ENCODE data around the gene PSMD1.
"Not testable (repeated sequence)": the region's sequence is repeated elsewhere in the genome, so short reads cannot be mapped to it uniquely, and the experiment has no call there.

The PSMD1 gene

GRCh38 chr2:231053846-231054245, 2.8 kb upstream of the PSMD1 start:
- DNase-seq (ENCODE audit: low read depth in 2 of 2), result no peak

- DNase-seq (ENCODE audit: low read depth in 2 of 2), result no peak
Observed at GRCh38 chr2:231057590-231057989, 923 bp downstream of the PSMD1 start.

- DNase-seq (ENCODE audit: low read depth in 2 of 2), result no peak
Observed at GRCh38 chr2:231058761-231059550, 2.3 kb downstream of the PSMD1 start.

GRCh38 chr2:231059756-231060155, 3.1 kb downstream of the PSMD1 start:
- no peak for DNase-seq (ENCODE audit: low read depth in 2 of 2)

GRCh38 chr2:231062776-231063175, 6.1 kb downstream of the PSMD1 start:
- no peak for DNase-seq (ENCODE audit: low read depth in 2 of 2)

GRCh38 chr2:231063347-231063746, 6.7 kb downstream of the PSMD1 start:
- no peak for DNase-seq (ENCODE audit: low read depth in 2 of 2)

DNA sequence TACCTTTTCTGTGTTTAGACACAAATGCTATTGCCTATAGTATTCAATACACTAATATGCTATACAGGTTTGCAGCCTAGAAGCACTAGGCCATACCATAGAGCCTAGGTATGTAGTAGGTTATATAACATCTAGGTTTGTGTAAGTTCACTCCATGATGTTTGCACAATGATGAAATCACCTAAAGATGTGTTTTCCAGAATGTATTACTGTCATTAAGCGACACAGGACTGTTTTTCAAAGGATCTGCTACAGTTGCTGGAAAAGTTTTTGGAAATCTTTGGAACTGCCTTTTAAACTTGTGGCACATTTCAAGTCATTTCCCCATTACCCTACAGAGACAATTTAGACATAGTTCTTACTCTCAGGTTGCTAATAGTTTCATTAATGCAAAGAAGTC, 9.3 kb downstream of the PSMD1 start:
- no peak for DNase-seq (ENCODE audit: low read depth in 2 of 2)

GRCh38 chr2:231067531-231067930, 10.9 kb downstream of the PSMD1 start:
- DNase-seq (ENCODE audit: low read depth in 2 of 2), result not testable (repeated sequence)

GRCh38 chr2:231068525-231069222, 12.0 kb downstream of the PSMD1 start:
- no peak for DNase-seq (ENCODE audit: low read depth in 2 of 2)

DNA sequence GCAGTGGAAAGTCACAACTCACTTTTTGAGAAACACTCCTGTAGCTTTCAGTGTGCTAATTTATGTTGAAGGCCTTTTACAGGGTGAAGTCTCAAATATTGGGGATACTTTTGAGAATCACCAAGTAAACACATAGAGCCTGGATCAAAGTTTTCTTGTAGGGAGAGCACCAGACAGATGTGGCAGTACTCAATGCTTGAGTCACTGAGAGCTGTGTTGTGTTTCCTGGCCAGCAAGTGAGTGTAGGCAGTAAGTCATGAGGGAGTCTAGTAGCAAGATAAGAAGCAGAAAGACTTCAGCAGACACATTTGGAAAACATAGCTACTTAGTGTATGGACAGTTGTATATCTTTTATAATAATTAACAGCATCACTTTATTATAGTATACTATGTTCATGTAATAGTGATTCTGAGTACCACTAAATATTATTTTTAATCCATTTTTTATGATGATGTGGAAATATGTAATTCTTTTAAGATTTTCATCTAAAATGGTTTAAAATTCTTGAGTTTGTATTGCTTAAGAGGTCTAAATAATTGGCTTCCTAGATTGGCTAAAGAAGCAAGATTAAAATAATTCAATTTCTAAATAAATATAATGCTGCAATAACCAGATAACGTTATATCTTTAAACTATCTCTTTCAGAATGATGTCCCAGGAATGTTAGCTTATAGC, 12.8 kb downstream of the PSMD1 start:
- DNase-seq (ENCODE audit: low read depth in 2 of 2), result no peak

GRCh38 chr2:231084565-231084964, 27.9 kb downstream of the PSMD1 start:
- DNase-seq (ENCODE audit: low read depth in 2 of 2), result no peak

GRCh38 chr2:231088754-231089153, 32.1 kb downstream of the PSMD1 start:
- no peak for DNase-seq (ENCODE audit: low read depth in 2 of 2)

- DNase-seq (ENCODE audit: low read depth in 2 of 2), result no peak
Observed at GRCh38 chr2:231093933-231094332, 37.3 kb downstream of the PSMD1 start.

GRCh38 chr2:231094736-231095346, 38.2 kb downstream of the PSMD1 start:
- DNase-seq (ENCODE audit: low read depth in 2 of 2), result no peak

DNA sequence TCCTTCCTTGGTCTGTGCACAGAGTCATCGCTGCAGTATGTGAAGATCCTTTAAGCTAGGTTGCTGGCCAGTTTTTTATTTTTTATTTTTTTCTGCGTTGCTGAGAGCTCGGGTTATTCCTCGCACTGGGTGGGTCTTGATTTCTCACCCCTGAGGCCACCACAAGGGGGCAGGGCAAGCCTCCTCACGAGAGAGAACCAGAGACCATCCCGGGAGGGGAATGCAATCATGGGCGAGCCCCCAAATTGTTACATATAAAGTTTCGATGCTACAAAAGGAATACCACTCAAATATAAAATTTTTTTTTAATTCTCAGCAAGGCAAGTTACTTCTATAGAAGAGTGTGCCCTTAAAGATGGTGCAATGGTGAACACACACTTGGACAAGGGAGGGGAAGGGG, 43.3 kb downstream of the PSMD1 start:
- no peak for DNase-seq (ENCODE audit: low read depth in 2 of 2)

DNA sequence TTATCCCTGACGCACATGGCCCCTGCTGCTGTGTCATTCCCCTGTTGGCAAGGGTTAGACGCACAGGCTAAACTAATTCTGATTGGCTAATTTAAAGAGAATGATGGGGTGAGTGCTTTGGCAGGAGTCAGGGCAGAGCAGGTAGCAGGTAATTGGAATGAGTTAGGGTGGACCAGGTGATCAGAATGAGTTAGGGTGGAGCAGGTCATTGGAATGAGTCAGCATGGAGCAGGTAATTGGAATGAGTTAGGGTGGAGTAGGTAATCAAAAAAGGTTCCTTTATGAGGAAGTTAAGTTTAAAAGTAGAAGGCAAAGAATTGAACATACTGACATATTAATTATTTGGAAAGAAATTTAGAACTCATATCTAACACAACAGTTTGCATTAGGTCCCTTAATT, 43.7 kb downstream of the PSMD1 start:
- not testable (repeated sequence) for DNase-seq (ENCODE audit: low read depth in 2 of 2)

DNA sequence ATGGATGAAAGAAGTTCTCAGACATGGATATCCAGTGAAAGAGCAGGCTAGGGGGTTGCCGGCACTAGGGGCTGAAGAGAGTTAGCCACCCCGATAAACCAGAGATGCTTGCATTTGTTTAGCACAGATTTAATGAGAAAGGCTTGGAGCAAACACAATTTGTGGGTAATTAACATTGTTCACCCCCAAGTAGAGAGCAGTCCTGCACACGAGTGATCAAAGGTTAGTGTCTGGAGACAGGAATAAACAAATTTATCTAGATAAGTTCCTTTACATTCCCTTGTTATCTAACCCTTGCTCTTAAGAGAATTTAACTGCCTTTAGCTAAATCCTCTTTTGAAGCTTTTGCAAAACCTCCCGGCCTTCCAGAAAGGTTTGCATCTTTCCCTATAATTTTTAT, 44.3 kb downstream of the PSMD1 start:
- DNase-seq (ENCODE audit: low read depth in 2 of 2), result no peak

DNA sequence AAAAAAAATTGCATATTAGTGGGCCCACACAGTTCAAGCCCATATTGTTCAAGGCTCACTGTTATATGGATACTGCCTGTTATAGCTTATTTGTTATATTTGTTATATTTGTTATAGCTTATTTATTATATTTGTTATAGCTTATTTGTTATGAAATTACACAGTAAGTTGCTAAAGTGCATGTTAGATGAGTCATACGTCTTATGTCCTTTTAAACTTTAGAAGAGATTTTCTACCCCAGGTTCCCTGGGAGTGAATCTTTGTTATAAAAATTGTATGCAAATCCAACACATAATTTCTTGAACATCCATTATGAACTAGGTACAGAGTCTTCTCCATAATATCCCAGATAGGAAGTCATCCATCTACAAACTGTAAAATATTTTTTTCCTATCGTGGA, 46.1 kb downstream of the PSMD1 start:
- no peak for DNase-seq (ENCODE audit: low read depth in 2 of 2)

DNA sequence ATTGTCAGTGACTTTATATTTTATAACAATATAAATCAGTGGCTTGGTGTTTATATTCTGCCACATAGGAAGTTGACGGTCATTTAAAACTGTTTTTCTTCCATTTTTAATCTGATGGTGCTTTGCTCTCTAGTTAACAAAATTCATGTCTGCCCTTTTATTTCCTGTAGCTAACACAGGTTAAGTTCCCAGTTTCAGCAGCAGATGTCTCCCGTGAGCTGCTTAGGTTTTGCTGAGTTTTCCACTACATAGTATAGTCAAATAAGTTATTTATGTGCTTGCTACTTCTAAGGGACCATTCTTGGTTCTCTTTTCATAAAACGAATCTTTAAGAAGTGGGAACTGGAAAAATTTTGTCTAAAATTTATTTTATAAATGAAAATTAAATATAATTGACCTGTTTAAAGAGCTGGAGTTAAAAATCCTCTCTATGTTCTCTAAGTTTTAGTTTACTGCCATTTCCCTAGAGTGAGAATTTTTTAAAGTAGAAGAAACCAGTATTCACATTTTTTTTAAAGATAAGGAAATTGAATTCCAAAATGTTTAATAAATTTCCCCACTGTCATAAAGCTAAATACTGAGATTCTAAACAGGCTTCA, 47.5 kb downstream of the PSMD1 start:
- DNase-seq (ENCODE audit: low read depth in 2 of 2), result peak in 1 of 2 donors; percentile 33

- no peak for DNase-seq (ENCODE audit: low read depth in 2 of 2)
Observed at GRCh38 chr2:231110551-231110950, 53.9 kb downstream of the PSMD1 start.

- DNase-seq (ENCODE audit: low read depth in 2 of 2), result no peak
Observed at GRCh38 chr2:231111987-231112386, 55.3 kb downstream of the PSMD1 start.

DNA sequence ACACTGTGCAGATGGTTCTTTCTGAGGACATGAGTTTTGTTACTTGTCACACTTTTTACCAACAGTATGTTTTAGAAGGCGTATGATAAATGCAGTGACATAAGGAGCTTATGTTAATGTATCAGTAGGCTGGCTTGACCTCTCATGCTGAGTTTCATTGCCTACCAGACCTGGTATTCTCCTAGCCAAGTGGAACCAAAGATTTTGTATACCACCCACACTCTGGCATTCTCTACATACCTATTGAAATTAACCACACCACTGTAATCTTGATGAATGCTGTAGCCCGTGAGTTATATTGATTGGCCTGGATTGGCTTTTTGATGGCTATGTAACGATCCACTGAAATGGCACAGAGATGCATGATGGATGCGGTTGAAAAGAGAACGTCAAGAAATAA, 56.8 kb downstream of the PSMD1 start:
- DNase-seq (ENCODE audit: low read depth in 2 of 2), result no peak

Data from stimulated activated CD8-positive, alpha-beta memory T cell treated with anti-CD3 and anti-CD28 coated beads, Interleukin-2, amount 100 ng/mL, for 48 hours (primary cell).